Amniotic epithelial cell (primary cell): ENCODE measurements around the gene RIN3.
"Not testable (repeated sequence)": the region's sequence is repeated elsewhere in the genome, so short reads cannot be mapped to it uniquely, and the experiment has no call there.

Experiments
- DNase-seq: peaks from one replicate; pipeline ENCODE4 v3.0.0-alpha.2; 2010; ENCODE audit warnings: low read depth

RIN3 gene

GRCh38 chr14:92673601-92674150, 160.1 kb downstream of the RIN3 start:
- DNase-seq, result no peak

GRCh38 chr14:92675421-92675820, 161.8 kb downstream of the RIN3 start:
- no peak for DNase-seq

GRCh38 chr14:92675976-92676375, 162.4 kb downstream of the RIN3 start:
- no peak for DNase-seq

- no peak for DNase-seq
Observed at GRCh38 chr14:92676403-92677086, 163.0 kb downstream of the RIN3 start.

GRCh38 chr14:92677087-92677668, 163.6 kb downstream of the RIN3 start:
- DNase-seq, result no peak

- no peak for DNase-seq
Observed at GRCh38 chr14:92677955-92678354, 164.4 kb downstream of the RIN3 start.

GRCh38 chr14:92678766-92679165, 165.2 kb downstream of the RIN3 start:
- no peak for DNase-seq

GRCh38 chr14:92679246-92679645, 165.7 kb downstream of the RIN3 start:
- DNase-seq, result no peak

- not testable (repeated sequence) for DNase-seq
Observed at GRCh38 chr14:92680330-92680729, 166.7 kb downstream of the RIN3 start.

- peak; percentile 56 for DNase-seq
Observed at GRCh38 chr14:92680781-92681650, 167.4 kb downstream of the RIN3 start.

- DNase-seq, result no peak
Observed at GRCh38 chr14:92683041-92683440, 169.5 kb downstream of the RIN3 start.

- no peak for DNase-seq
Observed at GRCh38 chr14:92684801-92685560, 171.4 kb downstream of the RIN3 start.

GRCh38 chr14:92685784-92686355, 172.3 kb downstream of the RIN3 start:
- no peak for DNase-seq

- no peak for DNase-seq
Observed at GRCh38 chr14:92686411-92686899, 172.9 kb downstream of the RIN3 start.

GRCh38 chr14:92686900-92687427, 173.4 kb downstream of the RIN3 start:
- DNase-seq, result peak; percentile 29

GRCh38 chr14:92687681-92688433, 174.3 kb downstream of the RIN3 start:
- peak; percentile 27 for DNase-seq

- DNase-seq, result no peak
Observed at GRCh38 chr14:92688434-92689375, 175.1 kb downstream of the RIN3 start.

GRCh38 chr14:92690171-92691011, 176.8 kb downstream of the RIN3 start:
- peak; percentile 57 for DNase-seq
